HepG2 (cell line): ENCODE results near the gene B3GNT8. TPM values are rescaled to one million over a fixed set of nuclear protein-coding genes. Genes with fewer than 3 reads are reported as not detected.

ENCODE experiments used
- DPF2 ChIP-seq: sonication (generic); formaldehyde crosslinking; IDR thresholded peaks from 2 replicates; pipeline ENCODE4 v1.4.0; 2020; ENCODE audit warnings: mild to moderate bottlenecking, low read depth, missing genetic modification reagents, borderline replicate concordance
- FUBP1 ChIP-seq: sonication (generic); formaldehyde crosslinking; IDR thresholded peaks from 2 replicates; pipeline ENCODE4 v1.5.1; 2020; ENCODE audit warnings: missing genetic modification reagents, mild to moderate bottlenecking, borderline replicate concordance
- HMG20B ChIP-seq: conservative IDR thresholded peaks from 2 replicates; pipeline ENCODE4 v1.6.1; 2016; ENCODE audit warnings: missing genetic modification reagents, missing compliant biosample characterization
- HNF1B ChIP-seq: sonication (generic); formaldehyde crosslinking; IDR thresholded peaks from 2 replicates; pipeline ENCODE4 v1.5.1; 2020; ENCODE audit warnings: mild to moderate bottlenecking, moderate library complexity, missing genetic modification reagents
- KLF13 ChIP-seq: sonication (generic); formaldehyde crosslinking; IDR thresholded peaks from 2 replicates; pipeline ENCODE4 v1.4.0; 2020; ENCODE audit warnings: mild to moderate bottlenecking, missing genetic modification reagents
- PLSCR1 ChIP-seq: sonication (generic); formaldehyde crosslinking; IDR thresholded peaks from 2 replicates; pipeline ENCODE4 v1.5.0; 2020; ENCODE audit warnings: missing genetic modification reagents, mild to moderate bottlenecking, borderline replicate concordance
- PREB ChIP-seq: sonication (generic); formaldehyde crosslinking; IDR thresholded peaks from 2 replicates; pipeline ENCODE4 v1.4.0; 2020; ENCODE audit warnings: missing genetic modification reagents
- SIN3A ChIP-seq: IDR thresholded peaks from 2 replicates; pipeline ENCODE4 v1.6.1; 2011; ENCODE audit warnings: low read depth, mild to moderate bottlenecking, control low read depth, low read length, borderline replicate concordance
- STAT5B ChIP-seq: sonication (generic); formaldehyde crosslinking; IDR thresholded peaks from 2 replicates; pipeline ENCODE4 v1.4.0; 2020; ENCODE audit warnings: missing genetic modification reagents
- ZBTB26 ChIP-seq: IDR thresholded peaks from 2 replicates; pipeline ENCODE4 v1.6.1; 2016; ENCODE audit warnings: missing compliant biosample characterization, missing genetic modification reagents, borderline replicate concordance
- ZFP36 ChIP-seq: fragments of 150-350 bp; IDR thresholded peaks from 2 replicates; pipeline ENCODE4 v1.6.1; 2018; ENCODE audit warnings: borderline replicate concordance, low read length, low read depth; ENCODE audit not compliant: partially characterized antibody
- ZKSCAN5 ChIP-seq: sonication (generic); formaldehyde crosslinking; IDR thresholded peaks from 2 replicates; pipeline ENCODE4 v1.5.1; 2020; ENCODE audit warnings: mild to moderate bottlenecking, missing genetic modification reagents
- ZNF280B ChIP-seq: sonication (generic); formaldehyde crosslinking; IDR thresholded peaks from 2 replicates; pipeline ENCODE4 v1.5.0; 2020; ENCODE audit warnings: missing genetic modification reagents, mild to moderate bottlenecking, borderline replicate concordance
- ZNF572 ChIP-seq: sonication (generic); formaldehyde crosslinking; IDR thresholded peaks from 2 replicates; pipeline ENCODE4 v1.5.1; 2020; ENCODE audit warnings: mild to moderate bottlenecking, missing genetic modification reagents
- ZNF710 ChIP-seq: sonication (generic); formaldehyde crosslinking; IDR thresholded peaks from 2 replicates; pipeline ENCODE4 v1.5.0; 2020; ENCODE audit warnings: mild to moderate bottlenecking, missing genetic modification reagents, borderline replicate concordance
- ZNF792 ChIP-seq: IDR thresholded peaks from 2 replicates; pipeline ENCODE4 v1.6.1; 2016
- polyA plus RNA-seq, 8 experiments: library from polyadenylated mRNA; depleted of rRNA in 3 of 8; stranded (reverse) in 7 of 8; unstranded in 1 of 8; fragments of >200 nt; fragmentation: Illumina TruSeq in 4 of 8; extraction: Trizol in 4 of 8; gene quantifications; 2 replicates each; pipeline versions ENCODE4 v1.2.1 to v1.2.3, GENCODE V29; 2011 to 2016; ENCODE audit warnings: low read depth in 4 of 8, missing spikeins in 1 of 8, mixed read lengths in 1 of 8; ENCODE audit not compliant: insufficient read depth in 1 of 8
- total RNA-seq, 5 experiments: library from RNA; depleted of rRNA; stranded (reverse); fragments of >200 nt; fragmentation: Illumina TruSeq; extraction: Trizol; gene quantifications; 2 replicates each; pipeline ENCODE4 v1.2.3, GENCODE V29; 2016; ENCODE audit warnings: low read depth in 1 of 5

The B3GNT8 gene
- total and polyA plus RNA-seq, 2 of the 13 experiments (the other 11 are each of a cell fraction or from before 2014, with no cell fraction given), result 0.26 to 1.9 TPM

- TF ChIP-seq ZNF710 (CRISPR knock-in tag) (no peak), ZNF280B (CRISPR knock-in tag) (peak; percentile 31; the same call in 1 of the 2 replicates), ZFP36 (no peak), PREB (CRISPR knock-in tag) (no peak), PLSCR1 (CRISPR knock-in tag) (no peak), ZBTB26 (CRISPR knock-in tag) (no peak), HNF1B (peak; percentile 88), ZKSCAN5 (CRISPR knock-in tag) (no peak), SIN3A (peak; percentile 99), HMG20B (CRISPR knock-in tag) (no peak), STAT5B (CRISPR knock-in tag) (peak; percentile 72; the same call in 1 of the 2 replicates), ZNF572 (no peak), ZNF792 (CRISPR knock-in tag) (no peak), KLF13 (CRISPR knock-in tag) (0 out of 2 replicates have a peak, but pooled peaks have one; percentile 68), FUBP1 (CRISPR knock-in tag) (no peak), DPF2 (CRISPR knock-in tag) (no peak)
Measured at GRCh38 chr19:41397086-41398049, 29.8 kb downstream of the B3GNT8 start, which contains the start of the genes BCKDHA and EXOSC5 (continued).
